Heart right ventricle (tissue), 16 donors: ENCODE data around the gene SEC14L5. TPM values are rescaled to one million over a fixed set of nuclear protein-coding genes. Genes with fewer than 3 reads are reported as not detected.

Source experiments
- ATAC-seq, 8 donors: fragments of 200-7000 bp; cut with Tn5 transposase; one replicate each; pipeline ENCODE4 v1.9.1; 2020; ENCODE audit warnings: mild to moderate bottlenecking in 8 of 8, moderate library complexity in 8 of 8, moderate number of reproducible peaks in 1 of 8
- DNase-seq, 2 donors: peaks; one replicate each; pipeline ENCODE4 v3.0.0-alpha.2; 2020
- H3K27ac ChIP-seq, 10 donors: fragments of 200-600 bp; sonication (generic) in 2 of 10; one replicate each; pipeline versions ENCODE4 v1.5.0 to v1.8.0; 2020 to 2022; ENCODE audit warnings: mild to moderate bottlenecking in 3 of 10
- H3K27me3 ChIP-seq, 7 donors: fragments of 200-600 bp; one replicate each; pipeline ENCODE4 v1.8.0; 2021 to 2022; ENCODE audit warnings: mild to moderate bottlenecking in 2 of 7
- H3K36me3 ChIP-seq, 9 donors: fragments of 200-600 bp; sonication (generic) in 1 of 9; one replicate each; pipeline versions ENCODE4 v1.5.0 to v1.8.0; 2020 to 2022; ENCODE audit warnings: mild to moderate bottlenecking in 2 of 9
- H3K4me1 ChIP-seq, 9 donors: fragments of 200-600 bp; sonication (generic) in 1 of 9; one replicate each; pipeline versions ENCODE4 v1.5.0 to v1.8.0; 2020 to 2022; ENCODE audit warnings: mild to moderate bottlenecking in 4 of 9
- H3K4me3 ChIP-seq, 10 donors: fragments of 200-600 bp; sonication (generic) in 2 of 10; one replicate each; pipeline versions ENCODE4 v1.5.0 to v1.8.0; 2020 to 2022; ENCODE audit warnings: mild to moderate bottlenecking in 7 of 10, moderate library complexity in 2 of 10
- H3K9me3 ChIP-seq, 11 donors: fragments of 200-600 bp in 10 of 11; sonication (generic) in 2 of 11; one replicate each; pipeline versions ENCODE4 v1.5.0 to v1.8.0; 2013 to 2022; ENCODE audit warnings: mild to moderate bottlenecking in 2 of 11, control low read depth in 1 of 11, moderate library complexity in 1 of 11
- WGBS, 2 donors: extraction: QIAGEN DNeasy Blood & Tissue Kit; methylation state at CpG; one replicate each; pipeline ENCODE4 v1.1.7; 2013; ENCODE audit warnings: inconsistent platforms in 1 of 2; 5-methylcytosine and 5-hydroxymethylcytosine counted together
- intact Hi-C, 10 donors: fragments of 100-400 bp; cut with DNase I; formaldehyde crosslinking; loops; one replicate each; pipeline versions ENCODE4 v1.11.1 to v1.14.2; 2022
- polyA plus RNA-seq, 2 donors: library from polyadenylated mRNA; stranded (reverse); fragments of 200-250 nt; gene quantifications; one replicate each; pipeline ENCODE4 v1.2.3, GENCODE V29; 2013
- total RNA-seq, 10 donors: library from RNA; stranded (reverse); fragmentation: NEBNext Ultra II Directional in 3 of 10; extraction: Animal tissue kit (Norgen Biotek cat#: 25700) in 3 of 10; gene quantifications; one replicate each; pipeline versions ENCODE4 v1.2.1 to v1.2.4, GENCODE V29; 2021 to 2023
- TF ChIP-seq, protein P1 (sequence below), 9 donors: fragments of 200-600 bp; sonication (generic) in 2 of 9; IDR thresholded peaks; one replicate each; pipeline versions ENCODE4 v1.5.0 to v1.8.0; 2021 to 2022; ENCODE audit warnings: antibody characterized with exemption in 9 of 9, mild to moderate bottlenecking in 5 of 9, moderate library complexity in 1 of 9
- donor health status: Arrhythmogenic right ventricular cardiomyopathy.
- donor health status: ischemic (EF 13 %, LVEDD 7.1; RV severe dilation, severe dysfunction).
- donor health status: healthy with polysubstance abuse.
- donor health status: DM: no; HTN: yes; CAD: no.
- donor health status: DM: no; HTN: no; CAD: no.
- donor health status: ischemic (EF 25% LVEDD 6.9; RV normal size, moderate dysfunction).
- donor health status: ischemic (EF 25% LVEDD 5.7; RV mildly dilated, moderate dysfunction).
- donor health status: healthy.
- donor health status: DM: yes; HTN: yes; CAD: no.
- donor health status: Ischemic cardiomyopathy.
- donor health status: ischemic (EF 35%, LVEDD 5.7; RV mildly dilated, moderate dysfunction).
- donor health status: nonischemic (EF 11% LVEDD 7.7; RV severe dilation, severe dysfunction).
- donor health status: DM: yes; HTN: yes; CAD: no.
- donor health status: PGD.
- donor health status: ischemic (EF 29% LVEDD 5.4; RV normal size, mild dysfunction).
- donor health status: nonischemic (EF 23%, LVEDD 6.1; RV moderate dilation, normal function).

SEC14L5 gene
- total and polyA plus RNA-seq, 12 donors, result 0.04 to 28.4 (median 11.0) TPM

- ATAC-seq, result no peak
- H3K4me3 ChIP-seq, result no peak overlapping the region
- peaks cover 0 to 3% (median 0%) of the 10 kb centered on the region in 7 donors for H3K27me3 ChIP-seq
- intact Hi-C loops, result no loop called here
- H3K4me1 ChIP-seq, result peaks cover 0 to 10% (median 5%) of the 10 kb centered on the region in 9 donors
- no peak overlapping the region for H3K27ac ChIP-seq
- H3K36me3 ChIP-seq, result no peaks in the 10 kb centered on the region
- H3K9me3 ChIP-seq, result peaks cover 0 to 12% (median 0%) of the 10 kb centered on the region in 11 donors
- TF ChIP-seq, protein P1, sequence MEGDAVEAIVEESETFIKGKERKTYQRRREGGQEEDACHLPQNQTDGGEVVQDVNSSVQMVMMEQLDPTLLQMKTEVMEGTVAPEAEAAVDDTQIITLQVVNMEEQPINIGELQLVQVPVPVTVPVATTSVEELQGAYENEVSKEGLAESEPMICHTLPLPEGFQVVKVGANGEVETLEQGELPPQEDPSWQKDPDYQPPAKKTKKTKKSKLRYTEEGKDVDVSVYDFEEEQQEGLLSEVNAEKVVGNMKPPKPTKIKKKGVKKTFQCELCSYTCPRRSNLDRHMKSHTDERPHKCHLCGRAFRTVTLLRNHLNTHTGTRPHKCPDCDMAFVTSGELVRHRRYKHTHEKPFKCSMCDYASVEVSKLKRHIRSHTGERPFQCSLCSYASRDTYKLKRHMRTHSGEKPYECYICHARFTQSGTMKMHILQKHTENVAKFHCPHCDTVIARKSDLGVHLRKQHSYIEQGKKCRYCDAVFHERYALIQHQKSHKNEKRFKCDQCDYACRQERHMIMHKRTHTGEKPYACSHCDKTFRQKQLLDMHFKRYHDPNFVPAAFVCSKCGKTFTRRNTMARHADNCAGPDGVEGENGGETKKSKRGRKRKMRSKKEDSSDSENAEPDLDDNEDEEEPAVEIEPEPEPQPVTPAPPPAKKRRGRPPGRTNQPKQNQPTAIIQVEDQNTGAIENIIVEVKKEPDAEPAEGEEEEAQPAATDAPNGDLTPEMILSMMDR (IDR thresholded peaks at IDR 0.05), result no peak
- DNase-seq, result no peak
- WGBS, 2 donors, result 86 to 87% methylated on average over 7 of the region's 7 CpGs
These were observed 21.0 kb downstream of the SEC14L5 start for GRCh38 chr16:4979164-4979563.

DNA sequence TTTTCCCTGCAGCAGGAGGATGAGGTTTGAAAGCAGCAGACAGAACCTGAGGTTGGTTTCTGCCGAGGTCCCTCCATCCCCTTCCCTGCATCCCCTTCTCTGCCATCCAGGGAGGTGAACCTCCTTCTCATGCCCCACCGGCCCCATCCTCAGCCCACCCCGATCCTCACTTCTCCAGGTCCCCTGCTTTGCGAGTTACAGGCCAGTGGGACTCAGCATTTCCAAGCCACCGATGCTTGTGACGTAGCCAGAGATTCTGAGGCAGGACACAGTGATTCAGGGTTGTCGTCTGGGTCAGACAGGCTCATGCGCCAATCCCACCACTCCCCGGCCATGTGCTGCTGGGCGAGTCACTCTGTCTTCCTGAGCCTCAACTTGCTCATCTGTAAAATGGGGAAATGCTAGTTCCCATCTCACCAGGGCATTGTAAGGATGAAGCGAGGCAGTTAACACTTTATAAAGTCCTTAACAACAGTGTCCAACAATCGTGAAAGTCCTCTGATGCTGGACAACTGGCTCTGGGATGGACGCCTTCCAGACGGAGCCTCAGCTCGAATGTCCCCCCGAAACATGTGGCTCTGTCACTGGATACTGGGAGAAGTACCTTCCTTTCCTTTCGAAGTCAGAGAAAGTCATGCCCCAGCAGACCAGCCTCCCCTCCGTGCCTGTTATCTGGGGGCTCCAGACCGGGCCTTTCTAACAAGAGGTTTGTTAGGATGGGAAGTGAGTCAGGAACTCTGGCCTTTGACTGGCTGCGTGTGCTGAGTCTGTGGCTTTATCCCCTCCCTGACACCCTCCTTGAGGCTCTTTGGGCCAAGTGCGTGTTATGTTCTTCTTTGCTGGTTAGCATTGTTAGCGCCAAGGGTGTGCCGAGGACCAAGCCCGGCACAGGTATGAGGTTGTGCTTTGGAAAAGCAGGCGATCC is 21.9 kb downstream of the SEC14L5 start:
- Histone ChIP-seq H3K4me3 (no peak overlapping the region), H3K27me3 (peaks cover 0 to 8% (median 0%) of the 10 kb centered on the region in 7 donors), H3K4me1 (peaks cover 0 to 10% (median 5%) of the 10 kb centered on the region in 9 donors), H3K36me3 (no peaks in the 10 kb centered on the region), H3K9me3 (peaks cover 0 to 16% (median 0%) of the 10 kb centered on the region in 11 donors), H3K27ac (no peak overlapping the region)
- intact Hi-C loops, result no loop called here
- 75 to 82% methylated on average over 25 of the region's 25 CpGs for WGBS, 2 donors
- DNase-seq, result no peak
- TF ChIP-seq, protein P1 (IDR thresholded peaks at IDR 0.05), result no peak
- ATAC-seq, result no peak

- ATAC-seq, result no peak
These were observed 22.6 kb downstream of the SEC14L5 start for GRCh38 chr16:4980691-4981090.

DNA sequence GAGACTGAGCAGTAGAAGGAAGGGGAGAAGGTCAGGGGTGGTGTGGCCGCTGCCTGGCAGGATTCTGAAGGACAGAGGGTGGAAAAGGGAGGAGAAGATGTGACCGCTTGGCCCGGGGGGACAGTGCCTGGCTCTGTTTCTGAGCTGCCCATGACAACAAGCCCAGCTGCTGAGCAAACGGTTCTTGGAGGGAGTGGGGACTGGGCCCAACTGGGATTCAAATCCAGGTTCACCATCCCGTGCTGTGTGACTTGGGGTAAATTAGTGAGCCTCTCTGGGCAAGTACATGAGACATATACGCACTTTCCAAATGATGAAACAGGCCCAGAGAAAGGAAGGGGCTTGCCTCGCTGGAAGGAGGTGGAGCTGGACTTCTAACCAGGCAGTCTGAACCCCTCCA is 23.3 kb downstream of the SEC14L5 start:
- H3K36me3 ChIP-seq, result no peaks in the 10 kb centered on the region
- no peak overlapping the region for H3K4me3 ChIP-seq
- DNase-seq (no peak), ATAC-seq (peak in 3 of 8 donors; percentile 1 to 13 (median 3))
- TF ChIP-seq, protein P1 (IDR thresholded peaks at IDR 0.05), result no peak
- H3K27me3 ChIP-seq, result peaks cover 0 to 15% (median 0%) of the 10 kb centered on the region in 7 donors
- WGBS, 2 donors, result 51 to 77% methylated on average over 7 of the region's 7 CpGs
- H3K4me1 ChIP-seq, result peaks cover 0 to 10% (median 5%) of the 10 kb centered on the region in 9 donors
- peaks cover 0 to 12% (median 0%) of the 10 kb centered on the region in 11 donors for H3K9me3 ChIP-seq
- intact Hi-C loops, result no loop called here
- peak overlapping the region in 8 of 10 donors; percentile 79 to 89 (median 84) for H3K27ac ChIP-seq

More at GRCh38 chr16:4980691-4981090, 22.6 kb downstream of the SEC14L5 start:
- H3K9me3 ChIP-seq, result peaks cover 0 to 14% (median 0%) of the 10 kb centered on the region in 11 donors
- 70 to 82% methylated on average over 10 of the region's 10 CpGs for WGBS, 2 donors
- TF ChIP-seq, protein P1 (IDR thresholded peaks at IDR 0.05), result no peak
- peaks cover 0 to 10% (median 5%) of the 10 kb centered on the region in 9 donors for H3K4me1 ChIP-seq
- no peak overlapping the region for H3K4me3 ChIP-seq
- intact Hi-C loops, result no loop called here
- peaks cover 0 to 8% (median 0%) of the 10 kb centered on the region in 7 donors for H3K27me3 ChIP-seq
- no peak for DNase-seq
- H3K27ac ChIP-seq, result no peak overlapping the region
- no peaks in the 10 kb centered on the region for H3K36me3 ChIP-seq
